PFSK-1 (cell line): ENCODE data around the gene MIA.

Experiments used
- FOXP2 ChIP-seq: optimal IDR thresholded peaks from 2 replicates; pipeline ENCODE3; 2011; ENCODE audit warnings: borderline replicate concordance, control low read depth, inconsistent platforms; ENCODE audit not compliant: insufficient read depth; ENCODE audit errors: extremely low read length, extremely low read depth
- POLR2AphosphoS5 ChIP-seq: IDR thresholded peaks from 2 replicates; pipeline ENCODE4 v1.6.1; 2012; ENCODE audit warnings: low read depth, mild to moderate bottlenecking, control low read depth, low read length, moderate library complexity
- REST ChIP-seq, 2 experiments: IDR thresholded peaks; 2 replicates each; pipeline versions ENCODE4 v1.6.1 to v1.8.0; 2011 to 2012; ENCODE audit warnings: low read depth in 2 of 2, low read length in 2 of 2, control low read depth in 1 of 2, inconsistent platforms in 1 of 2, mild to moderate bottlenecking in 1 of 2, moderate library complexity in 1 of 2; ENCODE audit not compliant: insufficient read depth in 1 of 2
- SIN3A ChIP-seq: IDR thresholded peaks from 2 replicates; pipeline ENCODE4 v1.6.1; 2012; ENCODE audit warnings: mild to moderate bottlenecking, low read length, moderate library complexity, borderline replicate concordance; ENCODE audit not compliant: insufficient read depth
- TAF1 ChIP-seq: IDR thresholded peaks from 2 replicates; pipeline ENCODE4 v1.6.1; 2012; ENCODE audit warnings: low read length, control low read depth, borderline replicate concordance; ENCODE audit not compliant: insufficient read depth

Gene MIA

GRCh38 chr19:40739030-40739839 is 36.1 kb upstream of the MIA start:
- TF ChIP-seq REST (IDR thresholded peaks at IDR 0.05; ENCODE audit: insufficient read depth in 1 of 2, low read depth in 2 of 2, low read length in 2 of 2): no peak
- no peak for TF ChIP-seq FOXP2
- no peak for TF ChIP-seq SIN3A
- no peak for TF ChIP-seq POLR2AphosphoS5
- TF ChIP-seq TAF1: no peak

DNA sequence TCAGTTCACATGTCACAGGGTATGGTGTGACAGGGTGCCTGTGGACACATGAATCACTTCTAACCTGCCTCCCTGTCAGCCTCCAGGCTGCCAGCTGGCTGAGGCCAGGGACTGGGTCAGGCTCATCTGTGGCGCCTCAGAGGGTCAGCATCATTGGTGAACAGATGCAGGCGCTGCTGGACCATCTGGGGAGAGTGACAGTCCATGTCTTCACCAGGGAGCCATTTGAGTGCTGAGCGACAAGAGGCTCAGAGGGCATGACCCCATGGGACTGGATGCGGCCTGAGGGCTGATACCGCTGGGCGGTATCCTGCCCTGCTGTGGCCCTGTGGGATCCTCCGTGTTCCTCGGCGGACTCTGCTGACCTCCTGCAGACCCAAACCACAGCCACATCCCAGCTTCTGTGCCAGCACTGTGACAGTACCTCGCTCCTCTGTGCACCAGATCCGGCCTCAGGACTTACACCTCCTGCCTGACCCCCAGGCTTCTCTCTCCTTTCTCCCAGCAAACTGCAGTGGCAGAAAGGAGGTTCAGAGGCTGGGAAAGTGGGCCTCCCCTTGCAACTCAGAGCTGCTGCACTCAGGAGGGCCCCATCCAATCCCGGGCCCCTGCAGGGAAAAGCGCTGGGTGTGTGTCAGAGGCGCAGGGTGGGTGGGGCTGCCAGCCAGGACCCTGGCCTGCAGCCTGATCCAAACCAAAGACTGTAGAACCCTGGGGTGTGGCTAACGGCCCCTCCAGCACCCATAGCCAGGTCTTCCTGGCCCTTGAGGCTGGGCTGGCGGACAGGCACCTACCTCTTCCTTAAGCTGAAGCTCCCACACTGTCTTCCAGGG is 35.2 kb upstream of the MIA start:
- TF ChIP-seq SIN3A (no peak), REST (IDR thresholded peaks at IDR 0.05; ENCODE audit: insufficient read depth in 1 of 2, low read depth in 2 of 2, low read length in 2 of 2) (no peak), FOXP2 (no peak), TAF1 (no peak), POLR2AphosphoS5 (no peak)

DNA sequence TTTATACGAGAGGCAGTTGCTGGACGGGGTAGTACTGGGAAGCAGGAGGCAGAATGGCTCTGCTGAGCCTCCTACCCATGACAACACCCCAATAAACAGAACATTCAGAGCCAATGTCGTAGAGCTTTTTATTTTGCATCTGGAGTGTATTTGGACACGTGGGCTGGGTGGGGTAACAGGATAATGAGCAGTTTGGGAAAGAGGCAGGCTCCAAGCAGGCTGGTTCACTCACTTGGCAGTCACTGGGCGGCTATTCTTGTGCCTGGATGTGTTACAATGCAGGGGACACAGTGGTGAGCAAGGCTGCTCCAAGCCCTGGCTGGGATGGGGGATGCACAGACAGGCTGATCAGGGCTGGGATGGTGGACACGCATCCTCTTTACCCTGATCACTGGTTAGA is 34.6 kb upstream of the MIA start:
- TF ChIP-seq POLR2AphosphoS5 (no peak), REST (IDR thresholded peaks at IDR 0.05; ENCODE audit: insufficient read depth in 1 of 2, low read depth in 2 of 2, low read length in 2 of 2) (no peak), TAF1 (no peak), SIN3A (no peak), FOXP2 (no peak)

DNA sequence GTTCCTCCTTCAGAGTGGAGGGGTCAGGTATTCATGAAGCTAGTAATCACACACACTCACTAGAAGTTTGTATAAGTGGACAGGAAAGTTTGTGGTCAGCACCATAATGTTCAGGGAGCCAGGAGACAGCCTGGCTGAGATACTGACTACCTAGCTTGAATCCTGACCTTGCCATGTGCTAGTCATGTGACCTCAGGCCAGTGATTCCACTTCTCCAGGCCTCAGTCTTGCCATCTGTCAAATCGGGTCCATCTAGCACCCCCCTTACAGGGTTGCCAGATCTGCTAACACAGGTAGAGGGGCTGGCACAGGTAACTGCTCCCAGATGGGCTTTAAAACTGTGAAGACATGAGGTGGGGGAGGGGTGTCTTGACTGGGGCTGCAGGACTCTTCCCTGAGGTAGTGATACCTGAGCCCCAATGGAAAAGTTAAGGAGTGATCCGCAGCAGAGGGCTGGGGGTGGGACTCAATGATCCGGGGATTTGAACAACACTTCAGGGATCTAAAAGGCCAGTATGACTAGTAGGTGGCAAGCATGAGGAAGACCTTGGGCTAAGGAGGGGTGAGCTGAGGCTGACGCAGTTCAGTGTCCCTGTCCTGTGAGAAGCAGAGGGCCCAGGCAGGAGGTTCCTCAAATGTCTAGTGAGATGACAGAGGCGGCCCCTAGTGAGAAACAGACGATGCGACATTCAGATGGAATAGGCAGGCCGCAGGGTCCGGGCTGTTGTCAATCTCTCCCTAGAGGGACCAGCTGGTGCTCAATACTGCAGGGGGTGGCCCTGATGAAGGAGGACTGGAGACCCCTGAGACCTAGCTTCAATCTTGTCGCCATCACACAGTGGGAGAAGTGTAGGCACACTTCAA is 33.6 kb upstream of the MIA start:
- no peak for TF ChIP-seq SIN3A
- TF ChIP-seq REST (IDR thresholded peaks at IDR 0.05; ENCODE audit: insufficient read depth in 1 of 2, low read depth in 2 of 2, low read length in 2 of 2): no peak
- no peak for TF ChIP-seq POLR2AphosphoS5
- no peak for TF ChIP-seq TAF1
- TF ChIP-seq FOXP2: no peak
